ENCODE measurements around the gene IL9R.
A peak's percentile ranks its signal among the peaks of the same experiment; 100 is the strongest.

IL9R gene

DNA sequence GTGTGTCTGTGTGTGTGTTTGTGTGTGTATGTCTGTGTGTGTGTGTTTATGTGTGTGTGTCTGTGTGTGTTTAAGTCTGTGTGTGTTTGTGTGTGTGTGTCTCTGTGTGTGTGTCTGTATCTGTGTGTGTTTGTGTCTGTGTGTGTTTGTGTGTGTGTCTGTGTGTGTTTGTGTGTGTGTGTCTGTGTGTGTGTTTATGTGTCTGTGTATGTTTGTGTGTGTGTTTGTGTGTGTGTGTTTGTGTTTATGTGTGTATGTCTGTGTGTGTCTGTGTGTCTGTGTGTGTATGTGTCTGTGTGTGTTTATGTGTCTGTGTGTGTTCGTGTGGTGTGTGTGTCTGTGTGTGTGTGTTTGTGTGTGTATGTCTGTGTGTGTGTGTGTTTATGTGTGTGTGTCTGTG is 11.4 kb downstream of the IL9R start (continued):
- TF ChIP-seq ZNF37A (tag by site-specific recombination; IDR thresholded peaks at IDR 0.05), result no peak
- TF ChIP-seq, protein P1, sequence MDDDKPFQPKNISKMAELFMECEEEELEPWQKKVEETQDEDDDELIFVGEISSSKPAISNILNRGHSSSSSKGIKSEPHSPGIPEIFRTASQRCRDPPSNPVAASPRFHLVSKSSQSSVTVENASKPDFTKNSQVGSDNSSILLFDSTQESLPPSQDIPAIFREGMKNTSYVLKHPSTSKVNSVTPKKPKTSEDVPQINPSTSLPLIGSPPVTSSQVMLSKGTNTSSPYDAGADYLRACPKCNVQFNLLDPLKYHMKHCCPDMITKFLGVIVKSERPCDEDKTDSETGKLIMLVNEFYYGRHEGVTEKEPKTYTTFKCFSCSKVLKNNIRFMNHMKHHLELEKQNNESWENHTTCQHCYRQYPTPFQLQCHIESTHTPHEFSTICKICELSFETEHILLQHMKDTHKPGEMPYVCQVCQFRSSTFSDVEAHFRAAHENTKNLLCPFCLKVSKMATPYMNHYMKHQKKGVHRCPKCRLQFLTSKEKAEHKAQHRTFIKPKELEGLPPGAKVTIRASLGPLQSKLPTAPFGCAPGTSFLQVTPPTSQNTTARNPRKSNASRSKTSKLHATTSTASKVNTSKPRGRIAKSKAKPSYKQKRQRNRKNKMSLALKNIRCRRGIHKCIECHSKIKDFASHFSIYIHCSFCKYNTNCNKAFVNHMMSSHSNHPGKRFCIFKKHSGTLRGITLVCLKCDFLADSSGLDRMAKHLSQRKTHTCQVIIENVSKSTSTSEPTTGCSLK (tag by site-specific recombination; IDR thresholded peaks at IDR 0.05), result no peak
- TF ChIP-seq ZNF155 (tag by site-specific recombination; IDR thresholded peaks at IDR 0.05), result no peak
- no peak for TF ChIP-seq ZBTB17 (tag by site-specific recombination; IDR thresholded peaks at IDR 0.05)
- no peak for TF ChIP-seq ZIC2 (tag by site-specific recombination; IDR thresholded peaks at IDR 0.05)
- TF ChIP-seq, protein P2, sequence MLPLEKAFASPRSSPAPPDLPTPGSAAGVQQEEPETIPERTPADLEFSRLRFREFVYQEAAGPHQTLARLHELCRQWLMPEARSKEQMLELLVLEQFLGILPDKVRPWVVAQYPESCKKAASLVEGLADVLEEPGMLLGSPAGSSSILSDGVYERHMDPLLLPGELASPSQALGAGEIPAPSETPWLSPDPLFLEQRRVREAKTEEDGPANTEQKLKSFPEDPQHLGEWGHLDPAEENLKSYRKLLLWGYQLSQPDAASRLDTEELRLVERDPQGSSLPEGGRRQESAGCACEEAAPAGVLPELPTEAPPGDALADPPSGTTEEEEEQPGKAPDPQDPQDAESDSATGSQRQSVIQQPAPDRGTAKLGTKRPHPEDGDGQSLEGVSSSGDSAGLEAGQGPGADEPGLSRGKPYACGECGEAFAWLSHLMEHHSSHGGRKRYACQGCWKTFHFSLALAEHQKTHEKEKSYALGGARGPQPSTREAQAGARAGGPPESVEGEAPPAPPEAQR (tag by site-specific recombination; IDR thresholded peaks at IDR 0.05), result no peak
- TF ChIP-seq, protein P3, sequence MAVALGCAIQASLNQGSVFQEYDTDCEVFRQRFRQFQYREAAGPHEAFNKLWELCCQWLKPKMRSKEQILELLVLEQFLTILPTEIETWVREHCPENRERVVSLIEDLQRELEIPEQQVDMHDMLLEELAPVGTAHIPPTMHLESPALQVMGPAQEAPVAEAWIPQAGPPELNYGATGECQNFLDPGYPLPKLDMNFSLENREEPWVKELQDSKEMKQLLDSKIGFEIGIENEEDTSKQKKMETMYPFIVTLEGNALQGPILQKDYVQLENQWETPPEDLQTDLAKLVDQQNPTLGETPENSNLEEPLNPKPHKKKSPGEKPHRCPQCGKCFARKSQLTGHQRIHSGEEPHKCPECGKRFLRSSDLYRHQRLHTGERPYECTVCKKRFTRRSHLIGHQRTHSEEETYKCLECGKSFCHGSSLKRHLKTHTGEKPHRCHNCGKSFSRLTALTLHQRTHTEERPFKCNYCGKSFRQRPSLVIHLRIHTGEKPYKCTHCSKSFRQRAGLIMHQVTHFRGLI (tag by site-specific recombination; IDR thresholded peaks at IDR 0.05), result no peak
- TF ChIP-seq ZNF16 (tag by site-specific recombination; IDR thresholded peaks at IDR 0.05; ENCODE audit: low read depth), result no peak; the same call in 1 of the 2 replicates
- peak; percentile 52; the same call in 1 of the 2 replicates for TF ChIP-seq ZNF266 (tag by site-specific recombination; IDR thresholded peaks at IDR 0.05; ENCODE audit: low read depth)
- peak; percentile 75; the same call in 1 of the 2 replicates for TF ChIP-seq ZNF248 (tag by site-specific recombination; IDR thresholded peaks at IDR 0.05)
- TF ChIP-seq ZNF239 (tag by site-specific recombination; IDR thresholded peaks at IDR 0.05), result peak; percentile 95
- TF ChIP-seq ZNF426 (tag by site-specific recombination; IDR thresholded peaks at IDR 0.05), result no peak
- TF ChIP-seq, protein P4, sequence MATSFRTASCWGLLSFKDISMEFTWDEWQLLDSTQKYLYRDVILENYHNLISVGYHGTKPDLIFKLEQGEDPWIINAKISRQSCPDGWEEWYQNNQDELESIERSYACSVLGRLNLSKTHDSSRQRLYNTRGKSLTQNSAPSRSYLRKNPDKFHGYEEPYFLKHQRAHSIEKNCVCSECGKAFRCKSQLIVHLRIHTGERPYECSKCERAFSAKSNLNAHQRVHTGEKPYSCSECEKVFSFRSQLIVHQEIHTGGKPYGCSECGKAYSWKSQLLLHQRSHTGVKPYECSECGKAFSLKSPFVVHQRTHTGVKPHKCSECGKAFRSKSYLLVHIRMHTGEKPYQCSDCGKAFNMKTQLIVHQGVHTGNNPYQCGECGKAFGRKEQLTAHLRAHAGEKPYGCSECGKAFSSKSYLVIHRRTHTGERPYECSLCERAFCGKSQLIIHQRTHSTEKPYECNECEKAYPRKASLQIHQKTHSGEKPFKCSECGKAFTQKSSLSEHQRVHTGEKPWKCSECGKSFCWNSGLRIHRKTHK (tag by site-specific recombination; IDR thresholded peaks at IDR 0.05), result no peak
- TF ChIP-seq ZNF223 (tag by site-specific recombination; IDR thresholded peaks at IDR 0.05), result no peak
- TF ChIP-seq ZNF274 (IDR thresholded peaks at IDR 0.05; ENCODE audit: low read length), result no peak
- TF ChIP-seq ZNF274 (tag by site-specific recombination; IDR thresholded peaks at IDR 0.05; ENCODE audit: borderline replicate concordance), result no peak; the same call in 1 of the 2 replicates
- TF ChIP-seq ZNF658 (tag by site-specific recombination; IDR thresholded peaks at IDR 0.05), result no peak
- no peak for TF ChIP-seq ZNF184 (tag by site-specific recombination; IDR thresholded peaks at IDR 0.05)
- TF ChIP-seq ZNF48 (tag by site-specific recombination; IDR thresholded peaks at IDR 0.05), result no peak
- no peak for TF ChIP-seq ZNF626 (tag by site-specific recombination; IDR thresholded peaks at IDR 0.05)
- TF ChIP-seq ZBTB7A (tag by site-specific recombination; IDR thresholded peaks at IDR 0.05; ENCODE audit: low read depth), result no peak
- peak; percentile 98; the same call in 1 of the 2 replicates for TF ChIP-seq ZNF114 (tag by site-specific recombination; IDR thresholded peaks at IDR 0.05)
- TF ChIP-seq ZNF121 (tag by site-specific recombination; IDR thresholded peaks at IDR 0.05), result peak; percentile 43; the same call in 1 of the 2 replicates
- TF ChIP-seq, protein P5, sequence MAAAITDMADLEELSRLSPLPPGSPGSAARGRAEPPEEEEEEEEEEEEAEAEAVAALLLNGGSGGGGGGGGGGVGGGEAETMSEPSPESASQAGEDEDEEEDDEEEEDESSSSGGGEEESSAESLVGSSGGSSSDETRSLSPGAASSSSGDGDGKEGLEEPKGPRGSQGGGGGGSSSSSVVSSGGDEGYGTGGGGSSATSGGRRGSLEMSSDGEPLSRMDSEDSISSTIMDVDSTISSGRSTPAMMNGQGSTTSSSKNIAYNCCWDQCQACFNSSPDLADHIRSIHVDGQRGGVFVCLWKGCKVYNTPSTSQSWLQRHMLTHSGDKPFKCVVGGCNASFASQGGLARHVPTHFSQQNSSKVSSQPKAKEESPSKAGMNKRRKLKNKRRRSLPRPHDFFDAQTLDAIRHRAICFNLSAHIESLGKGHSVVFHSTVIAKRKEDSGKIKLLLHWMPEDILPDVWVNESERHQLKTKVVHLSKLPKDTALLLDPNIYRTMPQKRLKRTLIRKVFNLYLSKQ (tag by site-specific recombination; IDR thresholded peaks at IDR 0.05; ENCODE audit: borderline replicate concordance), result 0 out of 2 replicates have a peak, but pooled peaks have one; percentile 32
- no peak for TF ChIP-seq ZNF112 (tag by site-specific recombination; IDR thresholded peaks at IDR 0.05)
- TF ChIP-seq ZFP37 (tag by site-specific recombination; IDR thresholded peaks at IDR 0.05), result no peak
- no peak for TF ChIP-seq IKZF3 (tag by site-specific recombination; IDR thresholded peaks at IDR 0.05)
- TF ChIP-seq, protein P6, sequence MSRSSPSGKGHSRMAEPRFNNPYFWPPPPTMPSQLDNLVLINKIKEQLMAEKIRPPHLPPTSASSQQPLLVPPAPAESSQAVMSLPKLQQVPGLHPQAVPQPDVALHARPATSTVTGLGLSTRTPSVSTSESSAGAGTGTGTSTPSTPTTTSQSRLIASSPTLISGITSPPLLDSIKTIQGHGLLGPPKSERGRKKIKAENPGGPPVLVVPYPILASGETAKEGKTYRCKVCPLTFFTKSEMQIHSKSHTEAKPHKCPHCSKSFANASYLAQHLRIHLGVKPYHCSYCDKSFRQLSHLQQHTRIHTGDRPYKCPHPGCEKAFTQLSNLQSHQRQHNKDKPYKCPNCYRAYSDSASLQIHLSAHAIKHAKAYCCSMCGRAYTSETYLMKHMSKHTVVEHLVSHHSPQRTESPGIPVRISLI (tag by site-specific recombination; IDR thresholded peaks at IDR 0.05), result no peak
- no peak for TF ChIP-seq GFI1B (tag by site-specific recombination; IDR thresholded peaks at IDR 0.05)
